Body of pancreas (tissue), 4 donors: ENCODE data around the gene PSMB5.

Experiments used
- CTCF ChIP-seq, 7 experiments: fragments of 450-650 bp in 4 of 7; fragments of 200-600 bp in 3 of 7; sonication (generic) in 3 of 7; IDR thresholded peaks; one replicate each; pipeline ENCODE4 v1.5.1; 2016 to 2019; ENCODE audit warnings: antibody characterized with exemption in 7 of 7
- POLR2A ChIP-seq, 3 donors: fragments of 450-650 bp; IDR thresholded peaks; one replicate each; pipeline ENCODE4 v1.6.1; 2016; ENCODE audit warnings: antibody characterized with exemption in 3 of 3, mild to moderate bottlenecking in 2 of 3

- TF ChIP-seq CTCF (IDR thresholded peaks at IDR 0.05) (no peak), POLR2A (IDR thresholded peaks at IDR 0.05) (no peak)
These were observed 33.8 kb downstream of the PSMB5 start for GRCh38 chr14:23000860-23001259.
